ENCODE results near the gene TMTC2.

Gene TMTC2

GRCh38 chr12:82686168-82687020 lies at the start of gene TMTC2:
TSS of gene TMTC2 (plus strand) at chr12:82686906.
- peak; percentile 89 for DNase-seq (ENCODE audit: low read depth)

DNA sequence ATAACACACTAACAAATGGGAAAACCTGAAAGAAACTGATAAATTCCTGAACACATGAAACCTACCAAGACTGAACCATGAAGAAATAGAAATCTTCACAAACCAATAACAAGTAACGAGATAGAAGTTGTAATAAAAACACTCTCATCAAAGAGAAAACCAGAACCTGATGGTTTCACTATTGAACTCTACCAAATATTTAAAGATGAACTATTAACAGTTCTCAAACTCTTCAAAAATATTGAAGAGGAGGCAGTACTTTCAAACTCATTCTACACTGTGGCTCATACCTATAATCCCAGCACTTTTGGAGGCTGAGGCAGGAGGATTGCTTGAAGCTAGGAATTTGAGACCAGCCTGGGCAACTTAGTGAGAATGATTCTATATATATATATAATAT lies 48.4 kb upstream of the TMTC2 start:
- DNase-seq (ENCODE audit: low read depth): no peak

GRCh38 chr12:82644896-82645295 lies 41.8 kb upstream of the TMTC2 start:
- DNase-seq (ENCODE audit: low read depth): no peak

- no peak for DNase-seq (ENCODE audit: low read depth)
These were observed 41.3 kb upstream of the TMTC2 start for GRCh38 chr12:82645414-82645813.

- no peak for DNase-seq (ENCODE audit: low read depth)
These were observed 38.9 kb upstream of the TMTC2 start for GRCh38 chr12:82647853-82648252.

DNA sequence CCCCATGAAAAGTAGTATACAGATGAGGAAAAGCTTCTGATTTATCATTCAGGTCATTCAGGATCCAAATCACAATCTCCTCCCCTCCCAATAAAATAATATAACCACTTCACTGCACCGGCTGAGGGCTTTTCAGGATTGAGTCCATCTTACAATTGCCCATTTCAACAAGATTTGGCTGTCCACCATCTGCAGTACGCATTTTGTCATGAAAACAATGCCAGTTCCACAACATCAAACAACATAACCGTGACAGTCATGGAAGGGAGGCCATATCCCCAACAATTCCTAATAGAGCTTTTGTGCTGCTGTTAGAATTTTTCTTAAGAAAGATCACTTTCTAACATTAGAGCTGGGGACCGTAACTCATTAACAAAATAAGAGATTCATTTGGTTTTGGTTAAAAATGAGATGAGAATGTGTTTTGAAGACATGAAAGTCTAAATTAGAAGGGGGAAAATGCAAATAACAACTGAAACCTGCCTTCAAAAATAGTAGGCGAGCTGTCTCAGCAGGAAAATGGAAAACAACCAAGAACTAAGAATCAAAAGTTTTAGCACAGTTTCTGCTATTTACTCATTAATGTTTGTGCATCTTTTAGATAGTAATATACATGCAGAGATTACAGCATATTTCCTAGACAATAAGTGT lies 38.3 kb upstream of the TMTC2 start:
- DNase-seq (ENCODE audit: low read depth): no peak

DNA sequence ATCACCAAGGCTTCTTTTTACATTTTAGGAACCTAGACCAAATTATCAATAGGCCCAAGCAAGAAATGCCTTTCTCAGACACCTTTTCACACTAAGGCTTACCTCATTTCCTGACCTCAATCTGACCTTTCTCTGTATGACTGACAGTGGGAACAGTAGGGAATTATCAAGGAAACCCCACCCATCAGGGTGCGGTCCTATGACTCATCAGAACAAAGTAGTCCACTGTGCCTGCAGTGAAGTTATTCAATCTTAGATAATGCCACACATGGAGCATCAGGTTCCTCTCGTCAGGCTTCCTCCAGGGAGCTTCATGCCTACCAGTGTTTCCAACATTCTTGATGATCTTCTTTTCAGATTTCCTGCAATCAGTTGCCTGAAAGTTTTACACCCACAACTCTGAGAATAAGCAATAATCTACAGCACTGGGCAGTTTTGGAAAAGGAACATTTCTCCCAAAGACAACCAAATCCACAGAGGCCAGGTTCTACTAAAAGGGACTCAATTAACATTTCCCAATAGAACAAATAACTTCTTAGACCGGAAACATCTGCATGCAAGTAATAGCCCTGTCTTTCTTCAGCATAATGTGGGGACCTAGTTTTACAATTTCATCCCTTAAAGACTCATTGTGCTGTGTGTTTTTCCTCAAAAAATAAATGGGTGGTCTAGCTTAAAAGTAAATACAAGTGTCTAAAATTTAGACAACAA lies 35.9 kb upstream of the TMTC2 start:
- no peak for DNase-seq (ENCODE audit: low read depth)

GRCh38 chr12:82651489-82651888 lies 35.2 kb upstream of the TMTC2 start:
- DNase-seq (ENCODE audit: low read depth): no peak

- DNase-seq (ENCODE audit: low read depth): no peak
These were observed 34.6 kb upstream of the TMTC2 start for GRCh38 chr12:82652071-82652470.

- DNase-seq (ENCODE audit: low read depth): no peak
These were observed 31.0 kb upstream of the TMTC2 start for GRCh38 chr12:82655751-82656150.

DNA sequence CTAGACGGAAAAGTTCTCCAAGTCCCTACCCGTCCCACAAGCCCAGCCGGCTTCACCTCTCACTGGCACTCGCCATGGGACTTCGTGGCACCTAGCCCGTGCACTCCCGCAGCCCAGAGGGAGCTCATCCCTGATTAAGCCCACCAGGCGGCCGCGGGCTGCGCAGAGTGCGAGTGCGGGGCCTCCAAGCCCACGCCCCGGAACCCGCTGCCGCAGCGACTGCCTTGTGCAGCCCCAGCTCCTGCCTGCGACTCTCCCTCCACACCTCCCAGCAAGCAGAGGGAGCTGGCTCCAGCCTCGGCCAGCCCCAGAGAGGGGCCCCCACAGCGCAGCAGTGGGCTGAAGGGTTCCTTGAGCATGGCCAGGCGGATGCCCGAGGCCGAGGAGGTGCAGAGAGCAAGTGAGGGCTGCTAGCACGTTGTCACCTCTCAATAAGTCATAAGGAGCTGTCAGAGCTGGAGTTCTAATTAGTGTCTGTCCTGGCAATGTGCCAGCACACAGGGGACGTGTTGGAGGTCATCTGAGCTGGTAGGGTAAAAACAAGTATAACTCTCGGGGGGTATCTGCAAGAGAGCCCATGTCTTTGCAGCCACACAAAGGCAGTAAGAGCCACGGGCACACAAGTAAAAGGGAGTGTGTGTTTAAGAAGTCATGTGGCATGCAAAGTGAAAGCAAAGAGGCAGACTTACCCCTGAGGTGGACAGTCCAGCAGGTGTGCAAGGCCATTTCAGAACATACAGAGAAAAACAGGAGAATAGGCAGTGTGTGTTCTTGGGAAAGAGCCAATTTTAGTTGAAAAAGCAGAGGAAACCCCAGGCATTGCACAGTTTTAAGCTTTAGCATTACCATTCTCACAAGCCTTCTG lies 27.1 kb upstream of the TMTC2 start:
- DNase-seq (ENCODE audit: low read depth): no peak

GRCh38 chr12:82660541-82661325 lies 26.0 kb upstream of the TMTC2 start:
- no peak for DNase-seq (ENCODE audit: low read depth)

- no peak for DNase-seq (ENCODE audit: low read depth)
These were observed 22.8 kb upstream of the TMTC2 start for GRCh38 chr12:82663893-82664292.

DNA sequence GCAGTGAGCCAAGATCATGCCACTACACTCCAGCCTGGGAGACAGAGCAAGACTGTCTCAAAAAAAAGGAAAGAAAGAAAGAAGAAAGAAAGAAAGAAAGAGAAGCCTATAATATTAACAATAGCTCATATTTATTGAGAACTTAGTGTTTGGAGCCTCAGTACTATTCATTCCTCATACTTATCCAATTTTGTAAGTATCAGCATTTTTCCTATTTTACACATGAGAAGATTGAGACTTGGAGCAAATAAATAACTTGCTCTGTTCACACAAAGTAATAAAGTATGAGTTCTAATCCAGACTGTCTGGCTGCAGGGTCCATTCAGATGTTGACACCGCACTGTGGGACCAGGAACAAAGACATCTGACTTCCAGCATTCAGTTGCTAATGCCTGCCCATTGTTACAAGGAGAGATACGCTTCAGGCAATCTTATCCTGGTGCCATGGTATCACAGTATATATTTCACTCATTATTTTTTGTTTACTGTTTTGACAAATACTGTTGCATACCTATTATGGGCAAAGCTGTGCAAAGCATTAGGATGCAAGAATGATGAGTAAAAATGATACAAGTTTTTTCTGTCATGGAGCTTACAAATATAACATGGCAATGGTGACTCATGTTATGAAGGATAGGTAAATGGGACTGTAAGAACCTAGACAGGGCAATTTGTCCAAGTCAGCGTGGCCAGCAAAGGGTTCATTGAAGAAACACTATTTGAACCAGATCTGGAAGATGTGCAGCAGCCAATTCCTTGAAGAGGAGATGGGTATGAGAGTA lies 21.4 kb upstream of the TMTC2 start:
- no peak for DNase-seq (ENCODE audit: low read depth)

DNA sequence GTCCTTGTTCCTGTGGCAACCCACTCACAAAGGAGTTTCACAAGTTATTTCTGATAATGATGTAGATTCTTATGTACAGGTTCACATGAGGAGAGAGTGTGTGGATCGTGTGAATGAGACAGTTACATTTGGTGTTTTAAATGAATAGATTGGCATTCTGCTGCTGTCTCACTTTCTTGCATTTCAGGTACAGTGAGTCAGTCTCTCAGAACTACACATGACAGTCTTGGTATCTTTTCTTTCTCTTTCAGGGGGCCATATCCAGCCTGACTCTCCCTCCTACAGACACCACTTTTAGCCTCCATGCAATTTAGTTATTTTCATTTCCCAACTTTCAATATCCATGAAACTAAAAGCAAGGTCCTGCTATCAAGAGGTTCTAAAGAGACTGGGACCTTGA lies 19.9 kb upstream of the TMTC2 start:
- DNase-seq (ENCODE audit: low read depth): no peak

- no peak for DNase-seq (ENCODE audit: low read depth)
These were observed 15.0 kb upstream of the TMTC2 start for GRCh38 chr12:82671673-82672195.

DNA sequence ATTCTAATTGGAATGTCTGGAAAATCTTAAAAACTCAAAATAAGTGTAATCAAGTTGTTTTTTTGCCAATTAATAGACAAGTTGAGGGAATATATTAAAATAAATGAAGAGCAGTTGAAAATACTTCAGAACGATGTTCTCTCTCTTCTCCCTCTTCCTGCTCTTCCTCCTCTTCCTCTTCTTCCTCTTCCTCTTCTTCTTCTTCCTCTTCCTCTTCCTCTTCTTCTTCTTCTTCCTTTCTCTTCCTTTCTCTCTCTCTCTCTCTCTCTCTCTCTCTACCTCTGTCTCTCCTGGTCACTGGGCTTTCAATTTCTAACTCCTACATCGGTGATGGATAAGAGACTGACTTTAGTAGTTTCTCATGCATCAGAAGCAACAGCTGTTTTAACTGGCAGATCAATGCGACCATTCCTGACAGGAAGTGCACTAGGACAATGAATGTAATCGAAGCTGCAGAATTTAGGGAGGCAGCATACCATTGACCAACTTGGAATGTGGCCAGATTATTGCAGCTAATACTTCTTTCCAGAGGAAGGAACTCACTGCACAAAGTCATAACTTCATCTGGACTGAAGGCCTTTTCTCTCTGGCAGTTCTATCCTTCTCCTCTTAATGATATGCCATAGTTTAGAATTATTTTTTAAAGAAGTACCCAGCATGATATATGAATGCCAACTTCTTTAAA lies 13.8 kb upstream of the TMTC2 start:
- DNase-seq (ENCODE audit: low read depth): no peak

DNA sequence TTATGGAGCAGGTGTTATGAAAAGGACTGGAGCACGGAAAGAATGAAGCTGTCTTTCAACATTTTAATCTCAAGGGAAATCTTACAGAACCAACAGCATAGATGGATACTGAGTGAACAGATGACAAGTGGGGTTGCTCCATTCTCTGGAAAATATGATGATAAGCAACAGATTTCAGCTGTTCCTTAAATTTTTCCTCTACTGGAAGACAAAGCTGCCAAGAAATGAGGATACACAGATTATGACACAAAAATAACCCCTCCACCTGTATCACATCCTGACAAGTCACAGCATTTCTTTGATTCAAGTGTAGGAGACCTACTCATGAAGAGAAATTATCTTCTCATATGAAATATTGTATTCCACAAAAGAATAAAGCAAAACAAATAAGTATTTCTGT lies 13.0 kb upstream of the TMTC2 start:
- DNase-seq (ENCODE audit: low read depth): no peak

DNA sequence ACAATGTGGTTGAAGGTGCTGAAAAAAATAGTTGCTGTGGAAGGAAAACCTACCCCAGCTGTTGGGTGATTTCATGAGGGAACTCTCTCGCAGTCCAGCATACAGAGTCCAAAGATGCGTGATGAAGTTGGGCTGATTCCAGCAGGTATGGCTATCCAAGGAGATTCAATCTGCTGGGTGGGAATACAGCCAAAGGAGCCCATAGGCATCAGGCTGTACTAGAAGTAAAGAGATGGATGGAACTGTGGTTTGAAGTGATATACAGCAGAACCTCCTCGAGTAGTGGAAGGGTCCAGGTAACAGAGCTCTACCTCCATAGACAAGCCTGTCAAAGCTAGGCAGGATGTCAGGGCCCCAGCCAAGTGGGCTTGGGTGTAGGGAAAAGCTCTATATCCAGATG lies 11.5 kb upstream of the TMTC2 start:
- no peak for DNase-seq (ENCODE audit: low read depth)

DNA sequence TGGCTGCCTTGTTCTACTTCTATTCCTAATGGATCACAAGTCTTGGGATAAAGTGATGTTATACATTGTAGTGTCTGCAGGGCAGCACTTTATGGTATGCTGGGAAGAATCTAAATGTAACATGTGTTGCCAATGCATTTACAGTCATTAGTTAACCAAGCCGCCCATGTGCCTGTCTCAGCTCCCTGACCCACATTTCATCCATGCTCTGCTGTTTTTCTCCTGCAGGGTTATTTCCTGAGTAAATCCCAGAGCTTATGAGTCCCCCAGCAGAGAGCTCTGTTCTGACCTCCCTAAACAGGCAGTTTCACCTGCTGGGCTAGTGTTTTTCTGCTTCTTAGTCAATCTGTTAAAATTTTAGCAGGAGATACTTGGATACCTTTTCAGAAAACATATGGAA lies 4.4 kb upstream of the TMTC2 start:
- DNase-seq (ENCODE audit: low read depth): no peak

Measured in stimulated activated CD4-positive, alpha-beta T cell treated with anti-CD3 and anti-CD28 coated beads, Interleukin-2, amount 100 ng/mL, for 4 hours (primary cell).